Measurements from ENCODE around the gene LILRB4.
"Not testable (repeated sequence)": the region's sequence is repeated elsewhere in the genome, so short reads cannot be mapped to it uniquely, and the experiment has no call there.

The LILRB4 gene

DNA sequence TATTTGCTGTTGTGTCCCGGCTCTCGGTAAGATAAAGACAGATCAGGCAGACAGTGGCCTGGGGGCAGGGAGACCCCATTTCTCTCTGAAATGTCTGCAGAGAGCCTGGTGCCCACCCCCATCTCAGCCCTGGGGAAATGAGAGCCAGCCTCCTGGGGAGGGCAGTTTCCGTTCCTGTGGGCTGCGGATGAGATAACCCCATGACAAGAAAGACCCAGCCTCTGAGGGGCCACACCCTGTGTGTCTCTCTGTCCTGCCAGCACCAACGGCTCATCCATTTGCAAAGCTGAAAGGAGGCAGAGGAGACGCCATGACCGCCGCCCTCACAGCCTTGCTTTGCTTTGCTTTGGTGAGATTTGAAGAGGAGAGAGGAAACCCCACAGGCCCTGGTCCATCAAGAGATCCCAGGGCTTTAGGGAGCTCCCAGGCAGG lies 33.3 kb downstream of the LILRB4 start:
- peak; percentile 8 for DNase-seq (ENCODE audit: low read depth)

GRCh38 chr19:54696766-54697165 lies 34.0 kb downstream of the LILRB4 start:
- DNase-seq (ENCODE audit: low read depth): no peak

DNA sequence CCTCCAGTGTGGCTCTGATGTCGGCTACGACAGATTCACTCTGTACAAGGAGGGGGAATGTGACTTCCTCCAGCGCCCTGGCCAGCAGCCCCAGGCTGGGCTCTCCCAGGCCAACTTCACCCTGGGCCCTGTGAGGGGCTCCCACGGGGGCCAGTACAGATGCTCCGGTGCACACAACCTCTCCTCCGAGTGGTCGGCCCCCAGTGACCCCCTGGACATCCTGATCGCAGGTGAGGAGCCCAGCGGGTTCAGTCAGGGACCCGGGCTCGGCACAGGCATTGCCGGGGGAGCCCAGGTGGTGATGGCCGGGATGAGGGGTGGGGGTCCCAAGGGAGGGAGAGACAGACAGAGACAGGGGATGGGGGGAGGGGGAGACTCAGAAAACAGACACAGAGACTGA lies 34.9 kb downstream of the LILRB4 start:
- DNase-seq (ENCODE audit: low read depth): not testable (repeated sequence)

- DNase-seq (ENCODE audit: low read depth): no peak
Observed at GRCh38 chr19:54704928-54705327, 42.1 kb downstream of the LILRB4 start.

GRCh38 chr19:54707962-54708361 lies 45.2 kb downstream of the LILRB4 start:
- DNase-seq (ENCODE audit: low read depth): no peak

DNA sequence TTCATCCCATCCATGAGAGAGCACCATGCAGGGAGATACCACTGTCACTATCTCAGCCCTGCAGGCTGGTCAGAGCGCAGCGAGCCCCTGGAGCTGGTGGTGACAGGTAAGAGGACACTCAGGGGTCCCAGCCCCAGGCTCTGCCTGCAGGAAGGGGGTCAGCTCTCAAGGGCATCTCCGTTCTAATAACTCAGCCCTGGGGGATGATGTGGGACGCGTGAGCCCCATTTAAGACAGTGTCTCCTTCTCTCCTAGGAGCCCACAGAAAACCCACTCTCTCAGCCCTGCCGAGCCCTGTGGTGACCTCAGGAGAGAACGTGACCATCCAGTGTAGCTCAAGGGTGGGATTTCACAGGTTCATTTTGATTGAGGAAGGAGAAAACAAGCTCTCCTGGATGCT lies 46.0 kb downstream of the LILRB4 start:
- no peak for DNase-seq (ENCODE audit: low read depth)

DNA sequence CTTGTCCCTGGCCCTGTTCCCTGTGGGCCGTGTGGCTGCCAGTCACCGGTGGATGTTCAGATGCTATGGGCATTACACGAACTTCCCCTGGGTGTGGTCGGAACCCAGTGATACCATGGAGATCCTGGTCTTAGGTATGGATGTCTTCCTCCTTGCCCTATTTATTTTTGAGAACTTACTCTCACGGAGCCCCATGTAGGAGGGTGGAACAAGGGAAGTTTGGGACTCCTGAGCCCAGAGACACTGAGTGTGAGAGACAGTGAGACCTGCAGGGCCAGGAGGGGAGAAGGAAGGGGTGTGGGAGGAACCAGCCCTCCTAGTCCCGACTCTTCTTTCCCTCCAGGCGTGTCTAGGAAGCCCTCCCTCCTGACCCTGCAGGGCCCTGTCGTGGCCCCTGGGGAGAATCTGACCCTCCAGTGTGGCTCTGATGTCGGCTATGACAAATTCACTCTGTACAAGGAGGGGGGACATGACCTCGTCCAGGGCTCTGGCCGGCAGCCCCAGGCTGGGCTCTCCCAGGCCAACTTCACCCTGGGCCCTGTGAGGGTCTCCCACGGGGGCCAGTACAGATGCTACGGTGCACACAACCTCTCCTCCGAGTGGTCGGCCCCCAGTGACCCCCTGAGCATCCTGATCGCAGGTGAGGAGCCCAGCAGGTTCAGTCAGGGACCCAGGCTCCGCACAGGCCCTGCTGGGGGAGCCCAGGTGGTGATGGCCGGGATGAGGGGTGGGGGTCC lies 46.6 kb downstream of the LILRB4 start:
- no peak for DNase-seq (ENCODE audit: low read depth)

GRCh38 chr19:54709956-54710355 lies 47.2 kb downstream of the LILRB4 start:
- DNase-seq (ENCODE audit: low read depth): not testable (repeated sequence)
